Measurements from ENCODE around the gene CA7.

The CA7 gene

GRCh38 chr16:66901626-66902025 is 57.4 kb downstream of the CA7 start:
- H3K4me3 ChIP-seq (ENCODE audit: low read depth, low read length) = no peak overlapping the region
- TF ChIP-seq MAX (IDR thresholded peaks at IDR 0.05; ENCODE audit: low read depth, low read length) = no peak
- DNase-seq (ENCODE audit: low read depth) = no peak

GRCh38 chr16:66902648-66903543 is 58.7 kb downstream of the CA7 start:
- H3K4me3 ChIP-seq (ENCODE audit: low read depth, low read length) = no peak overlapping the region
- TF ChIP-seq CTCF (IDR thresholded peaks at IDR 0.05; ENCODE audit: low read depth, low read length) (no peak), MAX (IDR thresholded peaks at IDR 0.05; ENCODE audit: low read depth, low read length) (no peak), POLR2A (IDR thresholded peaks at IDR 0.05; ENCODE audit: extremely low read depth, insufficient read length) (no peak), MYC (IDR thresholded peaks at IDR 0.05; ENCODE audit: low read depth, low read length) (no peak)
- DNase-seq (ENCODE audit: low read depth) = no peak

Measured in NB4 (cell line).